IMR-90 (cell line): ENCODE measurements around the gene ATG7. TPM values are rescaled to one million over a fixed set of nuclear protein-coding genes. Genes with fewer than 3 reads are reported as not detected.
"Not testable (repeated sequence)": the region's sequence is repeated elsewhere in the genome, so short reads cannot be mapped to it uniquely, and the experiment has no call there.

Experiments
- ATAC-seq: fragments of 200-7000 bp; cut with Tn5 transposase; 2 replicates; pipeline ENCODE4 v1.9.1; 2020; ENCODE audit warnings: low read depth, mild to moderate bottlenecking, moderate library complexity
- BruUV-seq: library from RNA; stranded (reverse); fragments of 400-500 nt; replicated peaks from 2 replicates; lab custom pipeline; 2021; lab: Mats Ljungman, UMichigan
- CTCF ChIA-PET: fragments of 300-600 bp; formaldehyde crosslinking; extraction: SDS; loops from one replicate; lab custom pipeline; 2021; ENCODE audit warnings: antibody characterized with exemption; lab: Yijun Ruan, JAX
- POLR2A ChIA-PET: fragments of 300-600 bp; sonication (Branson Sonifier 250); formaldehyde crosslinking; loops from one replicate; lab custom pipeline; 2022; ENCODE audit warnings: antibody characterized with exemption; ENCODE audit not compliant: unreplicated experiment; lab: Charles Lee
- DNase-seq: peaks from one replicate; pipeline ENCODE4 v3.0.0; 2013
- H2AFZ ChIP-seq: replicated peaks from 2 replicates; pipeline ENCODE3; 2013; ENCODE audit warnings: low read length, mild to moderate bottlenecking; ENCODE audit not compliant: poor library complexity
- H2AK5ac ChIP-seq: 2 replicates; pipeline ENCODE4 v1.6.1; 2013; ENCODE audit warnings: low read depth, low read length, inconsistent platforms
- H2AK9ac ChIP-seq: replicated peaks from 2 replicates; pipeline ENCODE3; 2013; ENCODE audit warnings: mild to moderate bottlenecking, low read depth, low read length, moderate library complexity; ENCODE audit not compliant: poor library complexity
- H2BK120ac ChIP-seq: 2 replicates; pipeline ENCODE4 v1.6.1; 2013; ENCODE audit warnings: low read depth, low read length, inconsistent platforms
- H2BK15ac ChIP-seq: 3 replicates; pipeline ENCODE4 v1.6.1; 2013; ENCODE audit warnings: low read depth, low read length, inconsistent platforms
- H2BK20ac ChIP-seq: 2 replicates; pipeline ENCODE4 v1.6.1; 2013; ENCODE audit warnings: low read depth, mild to moderate bottlenecking, inconsistent platforms, low read length, moderate library complexity
- H2BK5ac ChIP-seq: 2 replicates; pipeline ENCODE4 v1.6.1; 2013; ENCODE audit warnings: mild to moderate bottlenecking, low read depth, low read length, inconsistent platforms; ENCODE audit not compliant: poor library complexity, severe bottlenecking
- H3K14ac ChIP-seq: replicated peaks from 2 replicates; pipeline ENCODE4 v1.6.1; 2013; ENCODE audit warnings: low read depth, low read length, inconsistent platforms
- H3K18ac ChIP-seq: 2 replicates; pipeline ENCODE4 v1.6.1; 2013; ENCODE audit warnings: low read depth, low read length, control low read depth
- H3K23ac ChIP-seq: 2 replicates; pipeline ENCODE4 v1.6.1; 2013; ENCODE audit warnings: low read depth, low read length, inconsistent platforms
- H3K27ac ChIP-seq: 2 replicates; pipeline ENCODE4 v1.5.1; 2013; ENCODE audit warnings: mild to moderate bottlenecking, control low read depth, low read length; ENCODE audit not compliant: insufficient read depth
- H3K27me3 ChIP-seq: 2 replicates; pipeline ENCODE4 v1.6.1; 2013; ENCODE audit warnings: low read length; ENCODE audit not compliant: control insufficient read depth, insufficient read depth
- H3K36me3 ChIP-seq: 2 replicates; pipeline ENCODE4 v1.6.1; 2013; ENCODE audit warnings: low read length, mixed read lengths; ENCODE audit not compliant: control insufficient read depth, insufficient read depth
- H3K4ac ChIP-seq: 2 replicates; pipeline ENCODE4 v1.6.1; 2013; ENCODE audit warnings: low read depth, low read length, inconsistent platforms
- H3K4me1 ChIP-seq: 2 replicates; pipeline ENCODE4 v1.6.1; 2013; ENCODE audit warnings: low read length, mixed read lengths; ENCODE audit not compliant: control insufficient read depth, insufficient read depth
- H3K4me2 ChIP-seq: 2 replicates; pipeline ENCODE4 v1.6.1; 2013; ENCODE audit warnings: low read depth, mild to moderate bottlenecking, control low read depth, low read length, moderate library complexity
- H3K4me3 ChIP-seq: 2 replicates; pipeline ENCODE4 v1.5.1; 2013; ENCODE audit warnings: low read depth, mild to moderate bottlenecking, control low read depth, low read length, moderate library complexity; ENCODE audit not compliant: insufficient read depth
- H3K56ac ChIP-seq: 2 replicates; pipeline ENCODE4 v1.6.1; 2013; ENCODE audit warnings: low read length, inconsistent platforms; ENCODE audit not compliant: insufficient read depth; ENCODE audit errors: extremely low read depth
- H3K79me1 ChIP-seq, 2 experiments: 2 replicates each; pipeline ENCODE4 v1.6.1; 2013; ENCODE audit warnings: low read length in 2 of 2, inconsistent platforms in 1 of 2, low read depth in 1 of 2
- H3K9ac ChIP-seq: 2 replicates; pipeline ENCODE4 v1.6.1; 2013; ENCODE audit warnings: low read depth, low read length, control low read depth
- H3K9me1 ChIP-seq: 2 replicates; pipeline ENCODE4 v1.6.1; 2013; ENCODE audit warnings: low read length, inconsistent platforms; ENCODE audit not compliant: insufficient read depth
- H3K9me3 ChIP-seq: 2 replicates; pipeline ENCODE4 v1.6.1; 2013; ENCODE audit warnings: low read length; ENCODE audit not compliant: control insufficient read depth, insufficient read depth
- H4K20me1 ChIP-seq: 2 replicates; pipeline ENCODE4 v1.6.1; 2013; ENCODE audit warnings: low read length, inconsistent platforms; ENCODE audit not compliant: insufficient read depth
- H4K5ac ChIP-seq: 2 replicates; pipeline ENCODE4 v1.6.1; 2013; ENCODE audit warnings: mild to moderate bottlenecking, low read depth, low read length, control low read depth
- H4K8ac ChIP-seq, 2 experiments: 2 replicates each; pipeline ENCODE4 v1.6.1; 2013; ENCODE audit warnings: low read depth in 2 of 2, low read length in 2 of 2, control low read depth in 1 of 2, inconsistent platforms in 1 of 2
- H4K91ac ChIP-seq: 2 replicates; pipeline ENCODE4 v1.6.1; 2013; ENCODE audit warnings: low read depth, low read length, inconsistent platforms; ENCODE audit not compliant: insufficient read depth
- WGBS, 2 experiments: methylation state at CpG; one replicate each; pipeline versions ENCODE4 v1.1.5 to v1.1.7; 2013; ENCODE audit warnings: missing lambda C conversion rate in 2 of 2; ENCODE audit not compliant: insufficient read length in 1 of 2; ENCODE audit errors: extremely low coverage in 2 of 2; 5-methylcytosine and 5-hydroxymethylcytosine counted together
- dilution Hi-C: fragments of 300-500 bp; cut with HindIII; formaldehyde crosslinking; loops from one replicate; pipeline ENCODE4 v1.14.3; 2018; ENCODE audit warnings: low sequenced_read_pairs; ENCODE audit not compliant: unreplicated experiment
- in situ Hi-C: fragments of 300-500 bp; cut with MboI; formaldehyde crosslinking; loops from 3 replicates; pipeline ENCODE4 v1.14.3; 2019; ENCODE audit warnings: low sequenced_read_pairs, inconsistent platforms, mixed read lengths
- intact Hi-C: fragments of 100-400 bp; cut with micrococcal nuclease; formaldehyde crosslinking; loops from 2 replicates; pipeline ENCODE4 v1.10.0; 2022
- polyA plus RNA-seq, 3 experiments: library from polyadenylated mRNA; depleted of rRNA; stranded (reverse); fragments of >200 nt; gene quantifications; 2 replicates each; pipeline ENCODE4 v1.2.3, GENCODE V29; 2012; ENCODE audit warnings: low replicate concordance in 1 of 3
- total RNA-seq: library from RNA; depleted of rRNA; stranded (reverse); fragments of >200 nt; gene quantifications from 2 replicates; pipeline ENCODE4 v1.2.3, GENCODE V29; 2012

ATG7 gene
- total and polyA plus RNA-seq, 2 of the 4 experiments (the other 2 are of a cell fraction), result 15.6 to 51.4 TPM

GRCh38 chr3:11255537-11255936 is 16.7 kb upstream of the ATG7 start:
- POLR2A ChIA-PET, H4K91ac ChIP-seq, H2AFZ ChIP-seq, H2BK20ac ChIP-seq, intact Hi-C loops, H3K4me1 ChIP-seq, H3K4me3 ChIP-seq, H3K9me1 ChIP-seq, H3K27me3 ChIP-seq, H3K4ac ChIP-seq, H4K8ac ChIP-seq, H3K9ac ChIP-seq, H3K9me3 ChIP-seq, H2AK9ac ChIP-seq, ATAC-seq, H3K14ac ChIP-seq, H4K20me1 ChIP-seq, H3K56ac ChIP-seq, H2BK5ac ChIP-seq, CTCF ChIA-PET, dilution Hi-C loops, H3K4me2 ChIP-seq, H3K23ac ChIP-seq, H3K18ac ChIP-seq, in situ Hi-C loops, H2BK120ac ChIP-seq, BruUV-seq, H2AK5ac ChIP-seq, H2BK15ac ChIP-seq, DNase-seq, H4K5ac ChIP-seq, H3K27ac ChIP-seq: not testable (repeated sequence)
- peaks cover 21% of the 10 kb centered on the region for H3K36me3 ChIP-seq
- H3K79me1 ChIP-seq, result peaks cover 31 to 48% of the 10 kb centered on the region in 2 experiments
- no CpG with 5 or more reads among the region's 5 CpGs for WGBS, 2 experiments
